NCI-H524 treated with DMSO at 0.1 percent for 48 hours (cell line): ENCODE data around the gene HPS4.

Source experiments
- DNase-seq: peaks from one replicate; lab custom pipeline; 2025; lab: John Stamatoyannopoulos, UW

Gene HPS4

GRCh38 chr22:26496456-26496855 lies 12.9 kb upstream of the HPS4 start:
- DNase-seq: no peak

- no peak for DNase-seq
Observed at GRCh38 chr22:26494506-26494905, 10.9 kb upstream of the HPS4 start.

- no peak for DNase-seq
Observed at GRCh38 chr22:26492220-26492619, 8.6 kb upstream of the HPS4 start.

GRCh38 chr22:26489447-26490036 lies 6.0 kb upstream of the HPS4 start:
- no peak for DNase-seq

GRCh38 chr22:26487996-26488395 lies 4.4 kb upstream of the HPS4 start:
- DNase-seq: no peak

GRCh38 chr22:26486394-26486793 lies 2.8 kb upstream of the HPS4 start:
- DNase-seq: no peak

GRCh38 chr22:26485806-26486390 lies 2.3 kb upstream of the HPS4 start:
- DNase-seq: no peak

GRCh38 chr22:26485013-26485412 lies 1.4 kb upstream of the HPS4 start:
- DNase-seq: no peak

GRCh38 chr22:26484360-26484706 lies 750 bp upstream of the HPS4 start:
- DNase-seq: no peak

GRCh38 chr22:26483043-26483438 lies 542 bp downstream of the HPS4 start:
- no peak for DNase-seq

- no peak for DNase-seq
Observed at GRCh38 chr22:26482161-26482560, 1.4 kb downstream of the HPS4 start.

GRCh38 chr22:26481694-26482093 lies 1.9 kb downstream of the HPS4 start:
- no peak for DNase-seq

GRCh38 chr22:26481112-26481693 lies 2.4 kb downstream of the HPS4 start:
- no peak for DNase-seq

GRCh38 chr22:26480611-26480932 lies 3.0 kb downstream of the HPS4 start:
- no peak for DNase-seq

GRCh38 chr22:26479792-26480610 lies 3.6 kb downstream of the HPS4 start:
- DNase-seq: no peak

GRCh38 chr22:26479043-26479791 lies 4.4 kb downstream of the HPS4 start:
- no peak for DNase-seq

GRCh38 chr22:26477341-26477731 lies 6.2 kb downstream of the HPS4 start:
- no peak for DNase-seq

- DNase-seq: no peak
Observed at GRCh38 chr22:26476705-26477340, 6.8 kb downstream of the HPS4 start.

- DNase-seq: no peak
Observed at GRCh38 chr22:26474682-26475081, 8.9 kb downstream of the HPS4 start.

GRCh38 chr22:26471522-26471921 lies 12.1 kb downstream of the HPS4 start:
- DNase-seq: no peak

- no peak for DNase-seq
Observed at GRCh38 chr22:26470807-26471206, 12.8 kb downstream of the HPS4 start.

GRCh38 chr22:26466196-26466595 lies 17.4 kb downstream of the HPS4 start:
- peak; percentile 92 for DNase-seq
